Testis (tissue), 3 donors: ENCODE results near the gene SSR4. TPM values are rescaled to one million over a fixed set of nuclear protein-coding genes. Genes with fewer than 3 reads are reported as not detected.

Experiments used
- DNase-seq: peaks from one replicate; pipeline ENCODE4 v3.0.0-alpha.2; 2019
- H3K27ac ChIP-seq, 2 donors: fragments of 200-600 bp; sonication (generic); one replicate each; pipeline ENCODE4 v1.5.1; 2019
- H3K27me3 ChIP-seq: fragments of 200-600 bp; sonication (generic); one replicate; pipeline ENCODE4 v1.5.1; 2019
- H3K36me3 ChIP-seq: fragments of 200-600 bp; sonication (generic); one replicate; pipeline ENCODE4 v1.5.1; 2017; ENCODE audit warnings: low read depth; ENCODE audit errors: missing control alignments
- H3K4me1 ChIP-seq: fragments of 200-600 bp; sonication (generic); one replicate; pipeline ENCODE4 v1.5.1; 2019
- H3K4me3 ChIP-seq, 2 donors: fragments of 200-600 bp; sonication (generic); one replicate each; pipeline ENCODE4 v1.5.1; 2017 to 2019
- H3K9me3 ChIP-seq: fragments of 200-600 bp; sonication (generic); one replicate; pipeline ENCODE4 v1.5.1; 2017
- CTCF ChIP-seq, 3 experiments: fragments of 450-650 bp in 2 of 3; fragments of 200-600 bp in 1 of 3; sonication (generic) in 1 of 3; IDR thresholded peaks; one replicate each; pipeline ENCODE4 v1.5.1; 2016 to 2019; ENCODE audit warnings: antibody characterized with exemption in 3 of 3, mild to moderate bottlenecking in 2 of 3, moderate library complexity in 1 of 3
- POLR2A ChIP-seq: fragments of 450-650 bp; IDR thresholded peaks from one replicate; pipeline ENCODE4 v1.6.1; 2017; ENCODE audit warnings: antibody characterized with exemption, mild to moderate bottlenecking, moderate library complexity
- WGBS, 2 donors: methylation state at CpG; one replicate each; pipeline ENCODE4 v1.1.5; 2018; 5-methylcytosine and 5-hydroxymethylcytosine counted together
- intact Hi-C: fragments of 100-400 bp; cut with DNase I; formaldehyde crosslinking; loops from one replicate; pipeline ENCODE4 v1.15.1; 2023; ENCODE audit warnings: low total_unique reads
- polyA plus RNA-seq: library from polyadenylated mRNA; stranded (reverse); fragments of 350-450 nt; fragmentation: Illumina TruSeq; extraction: RNeasy Lipid Tissue Mini Kit (QIAGEN cat#74804); gene quantifications from one replicate; pipeline ENCODE4 v1.2.3, GENCODE V29; 2014; ENCODE audit warnings: low read depth, low replicate concordance; ENCODE audit not compliant: insufficient read depth
- total RNA-seq, 2 donors: library from RNA; depleted of rRNA; stranded (reverse); fragments of >200 nt; gene quantifications; one replicate each; pipeline ENCODE4 v1.2.3, GENCODE V29; 2016

SSR4 gene
- total and polyA plus RNA-seq, 3 donors from 2014 or later, result 246 to 294 (median 275) TPM

GRCh38 chrX:153778684-153779101, 15.8 kb upstream of the SSR4 start:
- TF ChIP-seq CTCF (IDR thresholded peaks at IDR 0.05), result no peak
- TF ChIP-seq POLR2A, result no peak
- H3K36me3 ChIP-seq, result no peaks in the 10 kb centered on the region
- H3K9me3 ChIP-seq, result no peaks in the 10 kb centered on the region
- WGBS, 2 donors, result 88% methylated on average over 6 of the region's 16 CpGs; no CpG with 5 or more reads in 1 of the 2 donors
- intact Hi-C loops, result no loop called here
- H3K4me3 ChIP-seq, result no peak overlapping the region
- no peaks in the 10 kb centered on the region for H3K4me1 ChIP-seq
- DNase-seq, result no peak
- H3K27me3 ChIP-seq, result no peaks in the 10 kb centered on the region
- no peak overlapping the region for H3K27ac ChIP-seq

GRCh38 chrX:153779891-153780677, 14.4 kb upstream of the SSR4 start:
- intact Hi-C loops, result no loop called here
- H3K4me3 ChIP-seq, result no peak overlapping the region
- 70% methylated on average over 17 of the region's 18 CpGs; no CpG with 5 or more reads in 1 of the 2 donors for WGBS, 2 donors
- no peak for DNase-seq
- TF ChIP-seq POLR2A, result no peak
- TF ChIP-seq CTCF (IDR thresholded peaks at IDR 0.05), result no peak
- no peaks in the 10 kb centered on the region for H3K4me1 ChIP-seq
- H3K9me3 ChIP-seq, result no peaks in the 10 kb centered on the region
- H3K27me3 ChIP-seq, result no peaks in the 10 kb centered on the region
- H3K36me3 ChIP-seq, result no peaks in the 10 kb centered on the region
- no peak overlapping the region for H3K27ac ChIP-seq

DNA sequence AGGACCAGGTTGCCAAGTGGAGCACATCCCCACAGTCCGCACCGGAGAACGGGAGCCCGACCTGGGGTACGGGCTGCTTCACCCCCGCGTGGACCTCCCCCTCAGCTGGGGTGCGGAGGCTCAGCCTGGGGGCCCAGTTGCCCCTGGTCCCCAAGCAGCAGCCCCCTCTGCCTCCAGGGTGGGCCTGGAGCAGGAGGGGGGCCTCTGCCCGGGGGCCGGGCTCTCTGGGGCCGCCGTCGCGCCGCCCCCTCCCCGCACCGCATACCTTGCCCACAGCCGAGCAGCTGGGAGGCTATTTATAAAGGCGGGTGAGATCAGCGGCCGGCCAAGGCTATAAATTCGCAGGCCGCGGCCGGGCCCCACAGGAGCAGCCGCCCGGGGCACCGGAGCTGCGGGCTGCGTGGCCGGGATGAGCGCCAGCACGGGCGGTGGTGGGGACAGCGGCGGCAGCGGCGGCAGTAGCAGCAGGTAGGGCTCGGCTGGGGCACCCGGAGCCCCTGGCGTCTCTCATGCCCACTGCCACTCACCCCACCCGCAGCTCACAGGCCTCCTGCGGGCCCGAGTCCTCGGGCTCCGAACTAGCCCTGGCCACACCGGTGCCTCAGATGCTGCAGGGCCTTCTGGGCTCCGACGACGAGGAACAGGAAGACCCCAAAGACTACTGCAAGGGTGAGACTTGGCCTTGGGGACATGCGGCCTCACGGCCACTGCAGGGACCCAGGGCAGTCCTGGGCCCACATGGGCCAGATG, 13.6 kb upstream of the SSR4 start, which contains the start of gene SRPK3:
Gene SRPK3, plus strand, starts transcription at position 364 of the 750 bp plus-strand sequence. Its CDS starts 46 bp downstream, at position 410.
- Histone ChIP-seq H3K4me1 (no peaks in the 10 kb centered on the region), H3K4me3 (no peak within 1 kb of the TSS), H3K9me3 (no peaks in the 10 kb centered on the region), H3K27ac (no peak within 1 kb of the TSS), H3K36me3 (no peaks in the 10 kb centered on the region), H3K27me3 (no peaks in the 10 kb centered on the region)
- intact Hi-C loops, result no loop called here
- no peak for DNase-seq
- 15 to 45% methylated on average over 19 to 35 of the region's 52 CpGs for WGBS, 2 donors
- no peak for TF ChIP-seq CTCF (IDR thresholded peaks at IDR 0.05)
- no peak for TF ChIP-seq POLR2A

GRCh38 chrX:153781428-153782047, 12.9 kb upstream of the SSR4 start:
- no peak for DNase-seq
- H3K27ac ChIP-seq, result no peak overlapping the region

More at GRCh38 chrX:153781428-153782047, 12.9 kb upstream of the SSR4 start:
- no peaks in the 10 kb centered on the region for H3K4me1 ChIP-seq
- no peaks in the 10 kb centered on the region for H3K9me3 ChIP-seq
- TF ChIP-seq CTCF (IDR thresholded peaks at IDR 0.05) (no peak), POLR2A (no peak)
- H3K27me3 ChIP-seq, result no peaks in the 10 kb centered on the region
- 95% methylated on average over 8 of the region's 24 CpGs; no CpG with 5 or more reads in 1 of the 2 donors for WGBS, 2 donors
- intact Hi-C loops, result no loop called here
- H3K36me3 ChIP-seq, result no peaks in the 10 kb centered on the region
- no peak overlapping the region for H3K4me3 ChIP-seq
